Stimulated activated memory B cell treated with anti-CD40 and anti-IgM and Interleukin-4, amounts not matched to agents 10 μg/mL and 1 μg/mL and 100 μg/mL, for 72 hours (primary cell): ENCODE measurements around the gene FAM13A.
"Not testable (repeated sequence)": the region's sequence is repeated elsewhere in the genome, so short reads cannot be mapped to it uniquely, and the experiment has no call there.

Source experiments
- ATAC-seq: fragments of 150-1000 bp; cut with Tn5 transposase; 2 replicates; pipeline ENCODE4 v1.10.0; 2021
- H3K27ac Mint-ChIP-seq: one replicate; pipeline ENCODE4 v1.8.0; 2022; ENCODE audit warnings: mild to moderate bottlenecking, mixed read lengths
- H3K27me3 Mint-ChIP-seq: one replicate; pipeline ENCODE4 v1.8.0; 2022; ENCODE audit warnings: mixed read lengths
- H3K36me3 Mint-ChIP-seq: one replicate; pipeline ENCODE4 v1.8.0; 2022; ENCODE audit warnings: mixed read lengths
- H3K4me1 Mint-ChIP-seq: one replicate; pipeline ENCODE4 v1.8.0; 2022; ENCODE audit warnings: mixed read lengths
- H3K4me3 Mint-ChIP-seq: one replicate; pipeline ENCODE4 v1.8.0; 2022; ENCODE audit warnings: mild to moderate bottlenecking, moderate library complexity, mixed read lengths
- H3K9me3 Mint-ChIP-seq: one replicate; pipeline ENCODE4 v1.8.0; 2022; ENCODE audit warnings: mixed read lengths

FAM13A gene

DNA sequence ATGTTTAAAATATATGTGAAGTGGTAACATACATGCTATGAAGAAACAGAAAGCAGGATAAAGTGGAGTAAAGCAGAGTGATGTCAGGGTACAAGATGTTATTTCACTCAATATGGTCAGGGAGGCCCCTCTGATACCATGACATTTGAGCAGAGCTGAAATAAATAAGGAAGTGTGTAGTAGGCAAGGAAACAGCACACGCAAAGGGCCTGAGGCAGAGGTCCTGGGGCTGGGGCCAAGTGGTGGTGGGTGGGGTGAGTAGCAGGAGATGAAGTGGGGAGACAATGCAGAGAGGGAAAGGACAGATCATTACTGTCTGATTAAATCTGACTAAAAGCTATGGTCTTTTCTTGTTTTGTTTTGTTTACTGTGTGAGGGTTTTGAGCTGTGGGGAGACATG is 61.1 kb downstream of the FAM13A start:
- no peaks in the 10 kb centered on the region for H3K4me1 Mint-ChIP-seq
- no peak for ATAC-seq
- no peaks in the 10 kb centered on the region for H3K9me3 Mint-ChIP-seq
- no peak overlapping the region for H3K27ac Mint-ChIP-seq
- no peaks in the 10 kb centered on the region for H3K27me3 Mint-ChIP-seq
- no peak overlapping the region for H3K4me3 Mint-ChIP-seq
- H3K36me3 Mint-ChIP-seq: no peaks in the 10 kb centered on the region

DNA sequence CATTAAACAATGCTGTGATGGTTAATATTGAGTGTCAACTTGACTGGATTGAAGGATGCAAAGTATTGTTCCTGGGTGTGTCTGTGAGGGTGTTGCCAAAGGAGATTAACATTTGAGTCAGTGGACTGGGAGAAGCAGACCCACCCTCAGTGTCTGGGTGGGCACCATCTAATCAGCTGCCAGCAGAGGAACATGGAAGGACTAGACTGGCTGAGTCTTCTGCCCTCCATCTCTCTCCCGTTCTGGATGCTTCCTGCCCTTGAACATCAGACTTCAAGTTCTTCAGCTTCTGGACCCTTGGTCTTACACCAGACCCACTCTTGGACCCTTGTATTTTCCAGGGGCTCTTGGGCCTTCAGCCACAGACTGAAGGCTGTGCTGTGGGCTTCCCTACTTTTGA is 61.7 kb downstream of the FAM13A start:
- H3K27ac Mint-ChIP-seq, H3K4me3 Mint-ChIP-seq, H3K27me3 Mint-ChIP-seq, H3K36me3 Mint-ChIP-seq, ATAC-seq, H3K4me1 Mint-ChIP-seq, H3K9me3 Mint-ChIP-seq: not testable (repeated sequence)

DNA sequence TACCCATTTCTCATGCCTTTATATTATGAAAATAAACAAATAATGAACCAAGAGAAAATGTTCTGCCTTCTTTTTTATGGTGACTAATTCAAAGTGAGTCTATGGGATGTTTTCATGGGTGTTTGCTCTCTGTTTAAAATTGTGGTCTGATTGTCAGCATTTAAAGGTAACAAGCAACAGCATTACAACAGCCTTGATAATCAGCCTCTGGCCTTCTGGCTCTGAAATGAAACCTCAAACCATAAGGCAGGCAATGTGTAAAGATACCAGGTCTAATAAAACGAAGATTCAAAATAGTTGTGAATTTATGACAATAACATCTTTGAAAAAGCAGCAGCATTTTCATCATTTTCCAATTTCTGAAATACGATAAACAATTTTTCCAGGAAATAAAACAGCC is 63.7 kb downstream of the FAM13A start:
- Mint-ChIP-seq H3K4me3 (no peak overlapping the region), H3K9me3 (no peaks in the 10 kb centered on the region), H3K27me3 (no peaks in the 10 kb centered on the region), H3K27ac (no peak overlapping the region), H3K36me3 (no peaks in the 10 kb centered on the region), H3K4me1 (no peaks in the 10 kb centered on the region)
- ATAC-seq: no peak

DNA sequence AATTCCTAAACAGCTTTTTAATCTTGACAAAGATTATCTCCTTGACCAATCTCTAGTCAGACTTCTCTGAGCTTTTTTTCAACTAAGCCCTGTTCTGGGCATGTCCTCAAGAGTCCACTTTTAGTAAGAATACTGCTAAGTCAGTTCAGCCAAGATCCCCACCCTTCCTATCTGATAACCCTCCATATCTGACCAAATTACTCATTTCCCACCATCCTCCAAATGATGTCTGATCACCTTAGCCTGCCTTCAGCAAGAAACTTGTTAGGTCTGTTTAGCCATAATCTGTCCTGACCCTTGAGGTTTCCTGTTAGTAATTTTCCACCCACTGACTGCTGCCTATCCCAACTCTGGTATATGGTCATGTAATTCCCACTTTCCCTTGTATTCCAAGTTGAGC is 65.2 kb downstream of the FAM13A start:
- no peak for ATAC-seq

DNA sequence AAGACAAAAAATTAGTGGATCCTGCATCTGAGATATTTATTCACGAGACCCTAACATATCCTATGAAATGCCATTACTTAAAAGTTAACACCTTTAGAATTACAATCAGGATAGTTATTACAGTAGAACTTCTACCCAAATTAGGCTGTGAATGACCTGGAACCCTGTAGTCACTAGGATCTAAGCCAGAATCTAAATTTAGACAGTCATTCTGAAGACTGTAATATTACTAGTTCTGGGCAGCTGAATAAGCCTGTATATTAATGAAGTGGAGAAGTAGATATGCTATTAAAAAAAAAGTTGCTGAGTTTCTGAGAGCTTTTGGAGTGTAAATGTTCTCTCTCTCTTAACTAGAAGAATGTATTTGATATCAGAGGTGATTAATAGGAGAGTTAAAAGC is 67.0 kb downstream of the FAM13A start:
- Mint-ChIP-seq H3K36me3 (no peaks in the 10 kb centered on the region), H3K9me3 (no peaks in the 10 kb centered on the region), H3K27me3 (no peaks in the 10 kb centered on the region), H3K4me1 (no peaks in the 10 kb centered on the region), H3K27ac (no peak overlapping the region), H3K4me3 (no peak overlapping the region)
- ATAC-seq: no peak

More for the DNA sequence above, 65.2 kb downstream of the FAM13A start:
- Mint-ChIP-seq H3K27ac (no peak overlapping the region), H3K4me3 (no peak overlapping the region), H3K4me1 (no peaks in the 10 kb centered on the region), H3K27me3 (no peaks in the 10 kb centered on the region), H3K36me3 (no peaks in the 10 kb centered on the region), H3K9me3 (no peaks in the 10 kb centered on the region)

DNA sequence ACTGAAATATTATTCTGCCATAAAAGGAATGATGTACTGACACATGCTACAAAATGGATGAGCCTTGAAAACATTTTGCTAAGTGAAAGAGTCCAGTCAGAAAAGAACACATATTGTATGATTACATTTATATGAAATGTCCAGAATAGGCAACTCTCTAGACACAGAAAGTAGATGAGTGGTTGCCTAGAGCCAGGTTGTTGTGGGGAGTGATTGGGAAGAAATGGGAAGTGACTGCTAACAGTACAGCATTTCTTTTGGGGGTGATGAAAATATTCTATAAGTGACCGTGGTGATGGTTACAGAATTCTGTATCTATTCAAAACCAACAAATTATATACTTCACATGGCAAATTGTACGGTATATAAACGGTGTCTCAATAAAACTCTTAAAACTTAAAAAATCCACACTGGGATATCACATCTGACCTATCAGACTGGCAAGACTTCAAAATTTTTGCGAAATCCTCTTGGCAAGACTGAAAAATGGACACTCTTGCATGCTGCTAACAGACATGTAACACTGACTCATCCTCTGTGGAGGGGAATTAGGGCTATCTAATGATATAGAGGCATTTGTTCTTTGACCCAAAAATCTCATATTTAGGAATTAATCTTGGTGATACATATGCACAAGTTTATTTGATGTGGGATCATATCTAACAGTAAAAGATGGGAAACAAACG is 71.8 kb downstream of the FAM13A start:
- H3K27ac Mint-ChIP-seq: no peak overlapping the region
- H3K27me3 Mint-ChIP-seq: no peaks in the 10 kb centered on the region
- no peaks in the 10 kb centered on the region for H3K9me3 Mint-ChIP-seq
- H3K4me3 Mint-ChIP-seq: no peak overlapping the region
- ATAC-seq: no peak
- no peaks in the 10 kb centered on the region for H3K36me3 Mint-ChIP-seq
- no peaks in the 10 kb centered on the region for H3K4me1 Mint-ChIP-seq

- no peak overlapping the region for H3K27ac Mint-ChIP-seq
- no peaks in the 10 kb centered on the region for H3K4me1 Mint-ChIP-seq
- H3K36me3 Mint-ChIP-seq: no peaks in the 10 kb centered on the region
- no peaks in the 10 kb centered on the region for H3K27me3 Mint-ChIP-seq
- H3K9me3 Mint-ChIP-seq: no peaks in the 10 kb centered on the region
- no peak overlapping the region for H3K4me3 Mint-ChIP-seq
- no peak for ATAC-seq
Measured at GRCh38 chr4:88982757-88983156, 74.2 kb downstream of the FAM13A start.

DNA sequence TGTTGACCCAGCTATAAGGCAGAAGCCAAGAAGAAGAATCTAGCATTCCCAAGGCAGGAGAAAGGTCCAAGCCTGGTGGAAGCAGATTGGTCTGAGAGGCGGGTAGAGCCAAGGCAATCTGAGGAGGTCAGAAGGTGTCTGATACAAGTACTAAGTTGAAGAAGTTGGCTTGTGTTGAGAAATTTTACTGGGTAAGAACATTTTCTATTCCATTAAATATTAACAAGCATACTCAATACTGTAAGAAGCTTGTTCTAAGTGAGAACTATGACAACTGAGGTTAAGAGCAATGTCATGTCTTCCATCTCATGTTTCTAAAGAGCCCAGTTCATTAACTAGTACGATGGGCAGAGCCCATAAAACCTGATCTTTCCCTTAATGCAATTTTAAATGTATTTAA is 75.0 kb downstream of the FAM13A start:
- no peaks in the 10 kb centered on the region for H3K27me3 Mint-ChIP-seq
- no peak for ATAC-seq
- H3K4me1 Mint-ChIP-seq: no peaks in the 10 kb centered on the region
- H3K4me3 Mint-ChIP-seq: no peak overlapping the region
- H3K27ac Mint-ChIP-seq: no peak overlapping the region
- no peaks in the 10 kb centered on the region for H3K9me3 Mint-ChIP-seq
- H3K36me3 Mint-ChIP-seq: no peaks in the 10 kb centered on the region

GRCh38 chr4:88981556-88981955 is 75.4 kb downstream of the FAM13A start:
- Mint-ChIP-seq H3K36me3 (no peaks in the 10 kb centered on the region), H3K9me3 (no peaks in the 10 kb centered on the region), H3K4me1 (no peaks in the 10 kb centered on the region), H3K4me3 (no peak overlapping the region), H3K27me3 (no peaks in the 10 kb centered on the region), H3K27ac (no peak overlapping the region)
- ATAC-seq: no peak

- Mint-ChIP-seq H3K4me1 (no peaks in the 10 kb centered on the region), H3K9me3 (peaks cover 3% of the 10 kb centered on the region), H3K27me3 (no peaks in the 10 kb centered on the region), H3K27ac (no peak overlapping the region), H3K36me3 (no peaks in the 10 kb centered on the region), H3K4me3 (no peak overlapping the region)
- no peak for ATAC-seq
Measured at GRCh38 chr4:88979276-88979675, 77.7 kb downstream of the FAM13A start.

- no peak overlapping the region for H3K27ac Mint-ChIP-seq
- H3K27me3 Mint-ChIP-seq: peaks cover 11% of the 10 kb centered on the region
- no peak for ATAC-seq
- H3K36me3 Mint-ChIP-seq: no peaks in the 10 kb centered on the region
- H3K4me3 Mint-ChIP-seq: no peak overlapping the region
- H3K9me3 Mint-ChIP-seq: peaks cover 12% of the 10 kb centered on the region
- no peaks in the 10 kb centered on the region for H3K4me1 Mint-ChIP-seq
Measured at GRCh38 chr4:88976775-88977035, 80.3 kb downstream of the FAM13A start.

- Mint-ChIP-seq H3K36me3 (no peaks in the 10 kb centered on the region), H3K27ac (no peak overlapping the region), H3K4me3 (no peak overlapping the region), H3K4me1 (no peaks in the 10 kb centered on the region), H3K27me3 (peaks cover 11% of the 10 kb centered on the region), H3K9me3 (peaks cover 12% of the 10 kb centered on the region)
- no peak for ATAC-seq
Measured at GRCh38 chr4:88975958-88976774, 80.8 kb downstream of the FAM13A start.

DNA sequence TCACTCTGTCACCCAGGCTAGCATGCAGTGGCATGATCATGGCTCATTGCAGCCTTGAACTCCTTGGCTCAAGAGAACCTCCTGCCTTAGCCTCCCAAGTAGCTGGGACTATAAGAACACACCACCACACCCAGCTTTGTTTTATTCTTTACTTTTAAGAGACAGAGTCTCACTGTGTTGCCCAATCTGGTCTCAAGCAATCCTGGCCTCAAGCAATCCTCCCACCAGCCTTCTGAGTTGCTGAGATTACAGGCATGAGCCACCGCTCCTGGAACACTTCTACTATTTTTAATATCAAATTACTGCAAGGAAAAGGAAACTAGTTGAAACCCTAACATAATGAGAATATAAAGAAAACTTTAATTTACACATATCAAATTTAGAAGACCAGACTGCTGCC is 85.4 kb downstream of the FAM13A start:
- Mint-ChIP-seq H3K9me3 (peaks cover 12% of the 10 kb centered on the region), H3K27ac (no peak overlapping the region), H3K36me3 (no peaks in the 10 kb centered on the region), H3K4me3 (no peak overlapping the region), H3K27me3 (peaks cover 22% of the 10 kb centered on the region), H3K4me1 (no peaks in the 10 kb centered on the region)
- ATAC-seq: no peak

GRCh38 chr4:88969746-88970145 is 87.2 kb downstream of the FAM13A start:
- ATAC-seq: no peak
- Mint-ChIP-seq H3K27ac (no peak overlapping the region), H3K27me3 (peaks cover 22% of the 10 kb centered on the region), H3K4me3 (no peak overlapping the region), H3K4me1 (no peaks in the 10 kb centered on the region), H3K9me3 (peaks cover 12% of the 10 kb centered on the region), H3K36me3 (no peaks in the 10 kb centered on the region)

DNA sequence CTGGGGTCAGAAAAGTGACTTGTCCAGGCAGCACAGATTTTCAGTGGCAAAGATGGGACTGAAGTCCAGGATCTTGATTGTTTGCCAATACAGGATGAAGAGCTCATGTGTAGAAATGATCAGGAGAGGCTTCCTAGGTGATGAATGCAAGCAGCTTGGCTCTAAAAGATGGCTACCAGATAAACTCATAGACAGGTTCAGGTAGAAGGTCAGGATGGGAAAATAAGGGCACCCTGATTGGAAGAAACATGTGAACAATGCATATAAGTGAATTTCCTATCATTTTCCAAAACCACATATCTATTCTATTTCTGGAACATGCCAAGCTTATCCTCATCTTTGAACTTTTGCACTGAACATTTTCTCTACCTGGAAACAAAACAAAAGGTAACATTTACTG is 87.7 kb downstream of the FAM13A start:
- H3K27me3 Mint-ChIP-seq: peaks cover 22% of the 10 kb centered on the region
- no peak overlapping the region for H3K4me3 Mint-ChIP-seq
- H3K27ac Mint-ChIP-seq: no peak overlapping the region
- H3K36me3 Mint-ChIP-seq: no peaks in the 10 kb centered on the region
- H3K9me3 Mint-ChIP-seq: peaks cover 9% of the 10 kb centered on the region
- H3K4me1 Mint-ChIP-seq: no peaks in the 10 kb centered on the region
- ATAC-seq: no peak

GRCh38 chr4:88967883-88968331 is 89.1 kb downstream of the FAM13A start:
- Mint-ChIP-seq H3K27ac (no peak overlapping the region), H3K9me3 (peaks cover 1% of the 10 kb centered on the region), H3K4me1 (no peaks in the 10 kb centered on the region), H3K4me3 (no peak overlapping the region), H3K36me3 (no peaks in the 10 kb centered on the region), H3K27me3 (peaks cover 13% of the 10 kb centered on the region)
- ATAC-seq: no peak
